ENCODE measurements around the gene SLC24A4.

Gene SLC24A4

GRCh38 chr14:92407410-92407809 lies 84.4 kb downstream of the SLC24A4 start:
- DNase-seq, result no peak

- no peak for DNase-seq
Observed at GRCh38 chr14:92409043-92409442, 86.1 kb downstream of the SLC24A4 start.

- no peak for DNase-seq
Observed at GRCh38 chr14:92411135-92411534, 88.2 kb downstream of the SLC24A4 start.

- no peak for DNase-seq
Observed at GRCh38 chr14:92411941-92412340, 89.0 kb downstream of the SLC24A4 start.

GRCh38 chr14:92412912-92413311 lies 89.9 kb downstream of the SLC24A4 start:
- no peak for DNase-seq

- no peak for DNase-seq
Observed at GRCh38 chr14:92413379-92413778, 90.4 kb downstream of the SLC24A4 start.

GRCh38 chr14:92414690-92415445 lies 91.9 kb downstream of the SLC24A4 start:
- DNase-seq, result no peak

- DNase-seq, result no peak
Observed at GRCh38 chr14:92415969-92416368, 93.0 kb downstream of the SLC24A4 start.

- DNase-seq, result no peak
Observed at GRCh38 chr14:92416544-92416943, 93.6 kb downstream of the SLC24A4 start.

- DNase-seq, result no peak
Observed at GRCh38 chr14:92417759-92418158, 94.8 kb downstream of the SLC24A4 start.

- DNase-seq, result no peak
Observed at GRCh38 chr14:92421751-92422150, 98.8 kb downstream of the SLC24A4 start.

- no peak for DNase-seq
Observed at GRCh38 chr14:92425101-92425500, 102.1 kb downstream of the SLC24A4 start.

GRCh38 chr14:92426237-92426636 lies 103.3 kb downstream of the SLC24A4 start:
- DNase-seq, result no peak

- DNase-seq, result no peak
Observed at GRCh38 chr14:92427096-92427495, 104.1 kb downstream of the SLC24A4 start.

- no peak for DNase-seq
Observed at GRCh38 chr14:92430686-92431085, 107.7 kb downstream of the SLC24A4 start.

GRCh38 chr14:92431199-92431725 lies 108.3 kb downstream of the SLC24A4 start:
- no peak for DNase-seq

GRCh38 chr14:92433407-92433806 lies 110.4 kb downstream of the SLC24A4 start:
- no peak for DNase-seq

GRCh38 chr14:92435154-92435553 lies 112.2 kb downstream of the SLC24A4 start:
- no peak for DNase-seq

GRCh38 chr14:92436115-92436776 lies 113.3 kb downstream of the SLC24A4 start:
- DNase-seq, result no peak

GRCh38 chr14:92437309-92437708 lies 114.3 kb downstream of the SLC24A4 start:
- no peak for DNase-seq

GRCh38 chr14:92437729-92438285 lies 114.8 kb downstream of the SLC24A4 start:
- DNase-seq, result no peak

- DNase-seq, result no peak
Observed at GRCh38 chr14:92439537-92440344, 116.8 kb downstream of the SLC24A4 start.

- no peak for DNase-seq
Observed at GRCh38 chr14:92440345-92441003, 117.5 kb downstream of the SLC24A4 start.

Measured in NCI-H1436 (cell line).